SK-N-SH treated with all-trans-retinoic acid at 6 μM for 48 hours (cell line): ENCODE measurements around the gene ERRFI1.

Experiments
- ARNTL ChIP-seq: fragments of 450-650 bp; formaldehyde crosslinking; IDR thresholded peaks from 2 replicates; pipeline ENCODE4 v1.5.0; 2020; ENCODE audit warnings: low read depth, mild to moderate bottlenecking, moderate library complexity, borderline replicate concordance
- ISL1 ChIP-seq: fragments of 250-450 bp; sonication (Bioruptor Pico); IDR thresholded peaks from 2 replicates; pipeline ENCODE4 v2.1.2; 2022; ENCODE audit warnings: mild to moderate bottlenecking, moderate library complexity
- POU6F1 ChIP-seq: fragments of 250-450 bp; sonication (Bioruptor Pico); IDR thresholded peaks from 2 replicates; pipeline ENCODE4 v1.8.0; 2021; ENCODE audit warnings: low read depth, mild to moderate bottlenecking, moderate library complexity, borderline replicate concordance
- TOX ChIP-seq: fragments of 250-450 bp; sonication (Bioruptor Pico); IDR thresholded peaks from 2 replicates; pipeline ENCODE4 v1.8.0; 2021; ENCODE audit warnings: mild to moderate bottlenecking, moderate library complexity, borderline replicate concordance
- ZC3H10 ChIP-seq: fragments of 250-450 bp; sonication (Bioruptor Pico); IDR thresholded peaks from 2 replicates; pipeline ENCODE4 v1.5.1; 2021; ENCODE audit warnings: mild to moderate bottlenecking, moderate library complexity
- ZFP30 ChIP-seq: fragments of 450-650 bp; formaldehyde crosslinking; IDR thresholded peaks from 2 replicates; pipeline ENCODE4 v1.5.0; 2022; ENCODE audit warnings: mild to moderate bottlenecking, moderate library complexity

GRCh38 chr1:7980984-7981383, 45.1 kb downstream of the ERRFI1 start:
- TF ChIP-seq ZC3H10 (CRISPR knock-in tag) (no peak), ISL1 (CRISPR knock-in tag) (no peak), ARNTL (CRISPR knock-in tag) (no peak), TOX (no peak), ZFP30 (CRISPR knock-in tag) (no peak), POU6F1 (CRISPR knock-in tag) (no peak)
